DMS153 treated with DMSO at 0.1 percent for 48 hours (cell line): ENCODE results near the gene GBX1.

Experiments used
- DNase-seq: peaks from one replicate; lab custom pipeline; 2025; ENCODE audit not compliant: unreplicated experiment; lab: John Stamatoyannopoulos, UW

Gene GBX1

DNA sequence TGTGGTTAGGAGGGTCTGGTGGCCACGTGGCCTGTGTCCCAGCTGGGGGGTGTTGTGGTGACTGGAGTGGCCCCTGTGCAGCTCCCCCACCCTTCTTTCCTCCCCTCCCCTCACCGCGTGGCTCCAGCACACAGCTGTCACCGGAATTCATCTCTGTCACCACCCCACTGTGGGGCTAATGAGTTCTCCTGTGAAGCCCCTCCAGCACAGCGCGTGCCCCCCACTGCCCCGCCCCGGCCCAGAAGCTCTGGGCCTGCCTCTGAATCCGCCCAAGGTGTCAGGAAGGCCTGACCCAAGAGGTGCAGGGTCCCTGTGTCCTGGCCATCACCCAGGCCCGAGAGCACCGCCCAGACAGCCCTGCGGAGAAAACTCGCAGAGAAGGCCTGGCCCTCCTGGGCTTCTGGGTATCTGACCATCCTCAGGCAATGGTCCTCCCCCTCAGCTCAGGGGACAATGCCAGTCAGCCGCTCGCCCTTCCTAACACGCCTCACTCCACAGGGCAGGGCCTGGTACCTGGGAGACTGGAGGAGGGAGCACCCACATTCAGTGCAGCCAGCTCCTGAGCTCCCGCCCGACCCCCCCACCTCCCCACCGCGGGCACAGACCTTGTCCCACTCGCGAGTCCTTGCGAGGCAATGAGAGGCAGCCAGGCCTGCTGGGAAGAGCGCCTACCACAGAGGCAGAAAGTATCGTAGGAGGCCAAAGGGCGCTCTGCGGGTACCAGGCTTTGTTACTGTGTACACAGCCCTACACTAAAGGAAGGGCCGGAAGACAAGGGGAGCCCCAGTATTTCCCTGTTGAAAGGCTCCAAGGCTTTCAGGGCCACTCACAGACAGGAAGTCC is 38.2 kb downstream of the GBX1 start:
- no peak for DNase-seq

DNA sequence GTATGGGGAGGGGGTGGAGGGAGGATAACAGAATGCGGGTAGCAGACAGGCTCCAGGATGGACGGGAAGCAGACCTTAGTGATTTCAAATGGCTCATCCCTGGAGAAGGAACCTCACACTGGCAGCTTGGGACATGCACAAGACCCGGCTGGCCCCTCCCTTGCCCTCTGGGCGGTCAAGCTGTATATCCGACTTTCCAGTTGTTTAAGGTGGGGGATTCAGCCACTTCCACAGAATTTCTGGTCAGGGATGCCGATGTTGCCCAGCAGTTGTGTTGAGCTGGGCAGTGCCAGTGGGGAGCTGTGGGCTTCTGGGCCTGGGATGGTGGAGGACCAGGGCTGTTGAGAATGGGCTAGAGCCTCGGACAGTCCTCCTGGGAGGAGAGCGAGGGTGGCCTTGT is 38.8 kb downstream of the GBX1 start:
- DNase-seq, result no peak

DNA sequence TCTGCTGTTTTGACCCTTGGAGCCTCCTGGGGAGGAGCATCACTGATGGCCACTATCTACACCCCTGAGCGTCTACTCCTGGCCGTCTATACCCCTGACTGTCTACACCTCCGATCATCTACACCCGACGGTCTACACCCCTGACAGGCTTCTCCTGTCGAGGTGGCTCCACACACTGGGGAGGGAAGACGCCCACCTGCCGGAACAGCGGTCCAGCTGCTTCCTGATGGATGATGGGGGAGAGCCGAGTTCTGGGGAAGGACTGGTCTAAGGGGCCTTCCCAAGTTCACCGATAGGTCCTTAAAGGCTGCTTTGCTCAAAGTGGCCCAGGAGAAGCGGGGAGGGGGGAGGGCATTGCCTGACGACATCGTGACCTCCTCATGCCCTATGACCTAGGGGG is 39.4 kb downstream of the GBX1 start:
- DNase-seq, result no peak

DNA sequence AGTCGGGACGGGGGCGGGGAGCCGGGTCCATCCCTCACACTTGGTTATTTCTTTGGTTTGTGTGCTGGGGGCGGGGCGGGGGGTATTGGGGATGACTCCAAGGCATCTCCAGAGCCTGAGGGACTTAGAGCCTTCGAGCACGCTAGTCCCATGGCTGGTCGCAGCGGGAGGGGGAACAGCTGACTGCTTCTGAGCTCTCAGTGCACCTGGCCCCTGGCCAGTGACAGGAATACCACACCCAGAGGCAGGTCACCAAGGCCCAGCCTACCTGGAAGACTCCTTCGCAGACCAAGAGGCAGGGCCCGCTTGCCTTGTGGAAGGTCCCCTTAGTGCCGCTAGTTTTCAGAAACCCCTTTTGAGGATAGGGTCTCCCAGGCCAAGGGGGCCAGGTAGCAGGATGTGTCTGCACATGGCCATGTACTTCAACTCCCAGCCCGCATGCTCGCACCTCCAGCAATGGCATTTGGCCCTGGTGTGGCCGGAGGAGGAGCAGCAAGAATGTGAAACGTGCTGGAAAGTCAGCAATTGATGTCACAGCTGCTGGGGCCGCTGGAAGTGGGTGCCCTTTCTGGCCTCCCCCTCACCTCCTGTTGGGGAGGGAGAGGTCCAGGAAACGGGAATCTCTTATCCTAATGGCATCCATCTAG is 40.9 kb downstream of the GBX1 start:
- no peak for DNase-seq

DNA sequence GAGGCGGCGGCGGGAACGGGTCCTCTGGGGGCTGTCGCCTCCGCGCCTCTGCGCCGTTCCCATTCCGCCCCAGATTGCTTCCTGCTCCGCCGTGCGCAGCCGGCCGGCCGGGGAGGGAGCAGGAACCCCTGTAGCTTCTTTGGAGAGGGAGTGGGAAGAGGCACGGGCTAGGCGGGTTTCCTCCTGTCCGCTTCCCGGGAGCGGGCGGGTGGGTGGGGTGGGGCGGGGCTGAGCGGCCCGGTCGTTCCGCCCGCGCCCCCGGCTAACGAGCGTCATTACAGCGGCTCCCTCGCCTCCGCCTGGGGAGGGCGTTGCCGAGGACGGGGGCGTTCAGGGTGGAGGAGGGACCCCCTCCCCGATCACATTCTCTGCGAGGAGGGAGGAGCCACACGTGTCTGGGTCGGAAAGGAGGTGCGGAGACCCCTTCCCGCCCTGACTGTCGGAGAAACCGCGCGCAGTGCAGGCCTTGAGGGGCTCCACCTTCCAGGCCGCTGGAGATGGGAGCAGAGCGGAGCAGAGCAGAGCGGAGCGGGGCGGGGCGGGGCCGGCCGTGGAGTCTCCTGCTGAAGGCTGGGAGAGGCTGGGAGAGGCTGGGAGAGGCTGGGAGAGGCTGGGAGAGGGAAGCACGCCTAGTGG is 41.5 kb downstream of the GBX1 start:
- no peak for DNase-seq

DNA sequence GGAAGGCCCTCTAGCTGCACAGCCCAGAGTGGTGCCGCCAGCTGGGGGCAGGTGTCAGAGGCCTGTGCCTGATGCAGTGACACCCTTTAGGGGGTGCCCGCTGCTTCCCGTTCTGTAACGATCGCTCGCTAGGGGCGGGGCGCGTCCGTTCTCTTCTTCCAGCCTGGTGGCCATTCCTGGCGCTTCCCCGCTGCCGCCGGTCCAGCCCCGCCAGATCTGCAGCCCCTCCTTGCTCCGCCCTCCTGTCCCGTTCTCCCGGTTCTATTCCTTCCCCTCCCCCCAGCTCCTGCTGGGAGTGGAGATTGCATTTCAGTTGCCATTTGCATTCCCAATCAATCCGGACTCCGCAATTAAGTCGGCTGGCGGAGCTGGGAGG is 42.0 kb downstream of the GBX1 start:
- no peak for DNase-seq

DNA sequence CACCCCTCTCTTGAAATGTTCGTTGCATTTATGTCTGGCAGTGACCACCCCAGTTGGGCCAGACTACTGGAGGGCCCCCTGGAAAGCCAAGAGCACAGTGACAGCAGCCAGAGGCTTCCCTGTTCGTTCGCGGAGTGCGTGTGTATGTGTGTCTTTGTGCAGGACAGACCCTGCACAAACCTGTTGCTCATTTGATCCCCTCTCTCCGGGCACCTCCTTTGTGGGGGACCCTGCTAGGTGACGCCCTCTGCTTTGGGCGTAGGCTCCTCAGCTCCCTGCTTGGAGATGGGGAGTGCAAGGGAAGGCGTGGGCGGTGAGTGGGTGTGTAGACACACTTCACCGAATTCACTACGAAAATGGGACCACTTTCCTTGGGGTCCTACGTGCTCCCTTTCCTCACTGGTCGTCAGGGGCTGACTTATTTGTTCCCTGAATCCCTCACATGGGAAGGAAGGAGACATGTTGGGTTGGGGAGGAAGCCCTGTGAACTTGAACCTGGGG is 42.5 kb downstream of the GBX1 start:
- DNase-seq, result no peak

DNA sequence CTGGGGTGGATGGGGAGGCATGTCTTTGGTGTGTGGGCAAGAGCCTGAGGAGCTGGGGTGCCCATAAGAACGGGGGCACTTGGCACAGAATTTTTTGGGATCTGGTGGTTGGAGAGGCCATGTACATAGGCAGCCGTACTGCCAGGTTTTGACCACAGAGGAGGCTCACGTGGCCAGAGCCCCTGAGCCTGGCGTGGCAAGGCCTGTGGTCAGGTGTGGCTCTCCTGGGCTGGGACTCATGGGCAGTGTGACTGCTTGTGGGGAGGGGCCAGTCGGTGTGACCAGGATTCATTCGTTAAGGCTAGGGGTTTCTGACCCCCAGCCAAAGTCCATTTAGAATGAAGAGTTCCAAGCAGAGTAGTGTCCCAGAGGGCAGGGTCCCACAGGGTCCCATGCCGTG is 43.0 kb downstream of the GBX1 start:
- no peak for DNase-seq

DNA sequence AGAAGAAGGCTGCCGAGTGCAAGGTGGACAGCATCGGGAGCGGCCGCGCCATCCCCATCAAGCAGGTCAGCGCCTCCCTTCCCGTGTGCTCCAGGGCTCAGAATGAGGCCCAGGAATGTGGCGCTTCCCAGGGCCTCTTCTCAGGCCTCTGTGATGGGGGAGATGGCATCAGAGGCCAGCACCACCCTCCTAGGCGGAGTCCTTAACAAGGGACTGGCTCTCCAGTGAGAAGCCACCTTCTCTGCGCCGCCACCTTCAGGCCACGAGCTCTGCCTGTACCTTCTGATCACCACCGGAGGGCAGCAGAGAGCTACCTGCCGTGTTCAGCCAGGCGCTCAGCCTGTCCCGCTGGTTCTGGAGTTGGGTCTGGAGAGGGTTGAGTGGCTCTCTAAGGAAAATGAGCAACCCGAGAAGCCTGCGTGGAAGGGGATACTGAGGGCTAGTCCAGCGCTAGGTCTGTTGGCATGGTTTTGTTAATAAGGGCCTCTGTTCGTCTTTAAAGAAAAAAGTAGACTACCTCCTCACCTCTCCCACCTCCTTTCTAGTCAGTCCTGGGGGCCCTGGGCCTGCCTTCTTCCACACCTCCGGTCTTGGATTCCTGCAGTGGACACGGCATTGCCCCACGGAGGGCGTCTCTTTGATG is 43.6 kb downstream of the GBX1 start:
- peak; percentile 59 for DNase-seq

DNA sequence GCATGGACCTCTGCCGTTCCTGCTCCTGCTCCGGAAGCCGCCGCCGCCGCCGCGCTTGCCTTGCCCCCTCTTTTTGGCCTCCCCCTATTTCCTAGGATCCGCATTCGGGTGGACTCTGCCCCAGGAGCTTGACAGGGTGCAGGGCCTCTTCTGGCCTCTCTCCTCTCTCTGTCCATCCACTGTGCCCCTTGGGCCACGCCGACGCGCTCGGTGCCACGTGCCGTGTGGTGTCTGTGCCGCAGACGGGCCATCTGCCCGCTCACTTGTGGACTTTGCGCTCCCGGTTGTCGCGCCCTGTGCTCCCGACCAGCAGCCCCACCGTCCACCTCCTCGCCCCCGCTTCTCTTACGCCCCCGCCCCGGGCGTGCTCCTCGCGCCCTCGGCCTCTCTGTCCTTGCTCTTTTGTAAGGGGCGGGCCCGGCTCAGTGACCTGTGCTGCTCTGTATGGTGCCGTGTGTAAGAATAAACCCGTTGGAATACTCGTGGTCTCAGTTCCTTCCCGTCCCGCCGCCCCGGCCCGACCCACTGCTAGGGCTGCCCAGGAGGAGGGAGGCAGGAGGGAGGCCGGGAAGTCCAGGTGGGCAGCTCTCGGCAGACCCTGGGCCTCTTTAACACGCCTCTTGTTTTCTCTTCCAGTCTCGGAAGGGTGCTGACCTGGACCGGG is 44.2 kb downstream of the GBX1 start:
- DNase-seq, result no peak

DNA sequence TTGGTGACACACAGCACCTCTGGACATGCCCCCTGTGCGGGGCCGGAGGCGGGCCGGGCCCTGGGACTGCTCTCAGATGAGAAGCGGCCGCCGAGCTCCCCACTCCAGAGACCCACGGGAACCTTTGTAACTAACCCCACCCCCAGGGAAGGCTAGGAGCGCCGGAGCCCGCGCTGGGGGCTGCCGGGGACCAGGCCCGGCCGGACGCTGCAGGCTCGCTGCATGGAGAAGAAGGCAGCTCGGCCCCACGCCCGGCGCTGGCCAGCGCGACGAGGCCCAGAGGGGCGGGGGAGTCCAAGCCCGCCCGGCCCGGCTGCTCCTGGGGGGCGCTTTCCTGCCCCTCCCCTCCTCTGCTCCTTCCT is 44.7 kb downstream of the GBX1 start:
- no peak for DNase-seq

DNA sequence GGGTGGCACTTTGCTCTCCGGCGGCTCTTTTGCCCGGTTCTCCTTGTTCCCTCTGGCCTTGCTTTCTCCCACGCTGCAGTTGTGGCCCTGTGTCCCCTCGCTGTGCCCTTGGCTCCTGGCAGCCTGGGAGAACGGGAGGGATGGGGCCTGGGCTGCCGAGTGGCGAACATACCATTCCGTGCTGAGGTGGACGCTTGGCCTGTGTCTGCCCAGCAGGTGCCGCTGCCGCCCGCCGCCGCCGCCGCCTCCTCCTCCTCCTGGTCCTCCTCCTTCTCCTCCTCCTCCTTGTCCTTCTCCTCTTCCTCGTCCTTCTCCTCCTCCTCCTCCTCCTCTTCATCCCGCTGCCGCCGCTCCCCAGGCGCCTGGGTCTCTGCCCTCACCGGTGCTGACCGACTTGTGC is 45.2 kb downstream of the GBX1 start:
- no peak for DNase-seq

DNA sequence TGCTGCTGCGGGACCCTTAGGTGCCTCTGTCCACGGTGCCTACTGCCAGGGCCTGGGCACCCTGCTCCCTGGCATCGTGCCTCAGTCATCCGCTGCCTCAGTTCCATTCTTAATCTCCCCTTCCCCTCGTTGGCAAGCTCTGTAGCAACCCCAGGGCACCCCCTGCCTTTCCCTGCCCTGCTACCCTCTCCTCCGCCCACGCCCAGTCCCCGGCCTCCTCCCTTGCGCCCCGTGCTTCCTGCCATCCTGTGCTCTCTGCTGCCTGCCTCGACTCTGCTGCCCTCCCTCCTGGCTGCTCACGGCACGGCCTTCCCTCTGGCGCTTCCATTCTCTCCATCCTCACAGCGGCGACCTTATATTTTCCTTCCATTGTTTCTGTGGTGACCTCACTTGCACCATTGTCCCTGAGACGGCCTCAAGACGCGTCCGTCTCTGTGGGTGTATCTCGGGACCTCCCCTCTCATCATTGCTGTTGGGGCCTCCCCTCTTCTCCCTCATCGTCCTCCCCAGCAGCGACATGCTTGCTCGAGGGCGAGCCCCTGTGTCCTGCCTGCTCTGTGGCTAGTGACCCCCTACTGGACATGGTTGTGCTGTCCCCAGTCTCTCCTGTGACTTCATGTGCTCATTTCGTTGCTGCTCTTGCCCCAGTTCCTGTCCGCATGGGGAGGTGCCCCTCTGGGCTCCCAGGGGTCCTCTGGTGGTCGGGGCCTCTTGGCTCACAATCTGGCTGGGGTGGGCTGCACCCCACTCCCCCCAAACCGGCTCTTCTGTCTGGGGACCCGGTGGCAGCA is 45.9 kb downstream of the GBX1 start:
- DNase-seq, result no peak

DNA sequence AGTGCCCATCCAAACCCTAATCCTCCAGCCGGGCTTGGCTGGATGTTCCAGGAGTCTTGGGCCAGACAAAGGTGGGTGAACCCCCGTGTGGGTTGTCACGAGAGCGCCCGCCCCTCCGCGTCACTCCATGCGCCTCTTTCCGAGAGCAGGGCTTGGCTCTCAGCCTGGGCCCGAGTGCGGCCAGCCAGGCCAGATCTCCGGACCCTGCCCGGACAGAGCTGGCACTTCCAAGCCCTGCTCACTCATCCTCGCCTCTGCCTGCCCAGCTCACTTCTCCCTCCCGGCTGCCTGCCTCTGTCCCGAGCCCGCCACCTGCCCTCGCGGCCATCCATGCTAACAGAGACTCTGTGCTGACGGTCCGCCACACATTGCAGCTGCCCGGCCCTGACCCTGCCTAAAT is 46.6 kb downstream of the GBX1 start:
- DNase-seq, result no peak

DNA sequence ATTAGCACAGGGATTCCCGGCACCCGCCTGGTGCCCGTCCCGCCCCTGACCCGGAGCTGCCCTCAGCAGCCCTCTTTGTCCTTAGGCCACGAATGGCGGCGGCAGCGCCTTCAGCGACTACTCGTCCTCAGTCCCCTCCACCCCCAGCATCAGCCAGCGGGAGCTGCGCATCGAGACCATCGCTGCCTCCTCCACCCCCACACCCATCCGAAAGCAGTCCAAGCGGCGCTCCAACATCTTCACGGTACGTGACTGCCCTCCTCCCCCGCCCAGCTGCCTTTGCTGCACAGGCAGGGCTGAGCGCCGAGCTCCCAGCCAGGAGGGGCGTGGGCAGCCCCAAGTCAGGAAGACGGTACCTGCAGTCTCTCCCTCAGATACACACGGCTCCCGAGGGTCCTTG is 47.6 kb downstream of the GBX1 start:
- no peak for DNase-seq

DNA sequence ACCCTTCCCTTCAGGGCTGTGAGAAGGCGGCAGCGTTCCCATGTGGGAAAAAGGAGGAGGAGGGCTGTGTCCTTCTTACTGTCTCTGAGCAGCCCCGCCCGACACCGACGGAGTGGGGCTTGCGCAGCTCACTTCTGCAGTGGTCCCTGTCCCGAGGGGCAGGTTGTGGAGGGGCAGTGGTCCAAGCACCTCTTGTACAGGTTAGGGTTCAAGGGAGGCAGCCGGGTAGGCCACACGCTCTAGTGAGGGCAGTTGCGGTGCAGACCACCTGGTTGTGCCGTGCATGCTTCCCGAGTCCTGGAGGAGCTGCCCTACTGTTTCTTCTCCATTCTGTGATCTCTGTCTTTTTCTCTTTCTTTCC is 48.5 kb downstream of the GBX1 start:
- DNase-seq, result no peak

DNA sequence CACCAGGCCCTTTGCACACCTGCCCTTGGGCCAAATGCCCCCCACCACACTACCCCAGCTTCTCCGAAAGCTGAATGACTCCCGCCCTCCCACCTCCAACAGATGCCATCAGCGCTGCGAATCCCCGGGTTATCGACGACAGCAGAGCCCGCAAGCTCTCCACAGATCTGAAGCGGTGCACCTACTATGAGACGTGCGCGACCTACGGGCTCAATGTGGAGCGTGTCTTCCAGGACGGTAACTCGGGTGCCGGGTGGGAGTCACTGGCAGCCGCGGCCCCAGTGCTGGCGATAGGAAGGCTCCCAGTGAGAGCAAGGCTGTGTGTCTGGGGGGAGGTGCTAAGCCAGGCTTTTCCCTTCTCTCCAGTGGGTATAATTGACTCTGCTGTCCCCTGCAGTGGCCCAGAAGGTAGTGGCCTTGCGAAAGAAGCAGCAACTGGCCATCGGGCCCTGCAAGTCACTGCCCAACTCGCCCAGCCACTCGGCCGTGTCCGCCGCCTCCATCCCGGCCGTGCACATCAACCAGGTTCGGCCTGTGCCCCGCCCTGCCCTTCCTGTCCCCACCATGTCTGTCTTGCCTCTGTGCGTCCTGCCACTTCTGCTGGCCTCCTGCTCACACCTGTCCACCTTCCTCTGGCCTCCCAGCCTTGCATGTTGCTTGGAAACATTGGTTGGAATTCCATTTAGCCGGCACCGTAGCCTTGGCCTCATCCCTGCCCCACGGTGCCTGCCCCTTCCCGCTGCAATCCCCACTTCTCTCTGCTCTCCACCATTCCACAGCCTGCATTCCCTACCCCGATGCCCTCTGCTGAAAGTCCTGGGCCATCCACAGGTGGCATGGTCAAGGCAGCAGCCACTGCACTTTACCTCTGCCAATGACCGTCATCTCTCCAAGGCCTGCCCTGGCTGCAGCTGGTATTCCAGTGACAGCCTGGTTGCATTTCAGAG is 49.1 kb downstream of the GBX1 start:
- no peak for DNase-seq

DNA sequence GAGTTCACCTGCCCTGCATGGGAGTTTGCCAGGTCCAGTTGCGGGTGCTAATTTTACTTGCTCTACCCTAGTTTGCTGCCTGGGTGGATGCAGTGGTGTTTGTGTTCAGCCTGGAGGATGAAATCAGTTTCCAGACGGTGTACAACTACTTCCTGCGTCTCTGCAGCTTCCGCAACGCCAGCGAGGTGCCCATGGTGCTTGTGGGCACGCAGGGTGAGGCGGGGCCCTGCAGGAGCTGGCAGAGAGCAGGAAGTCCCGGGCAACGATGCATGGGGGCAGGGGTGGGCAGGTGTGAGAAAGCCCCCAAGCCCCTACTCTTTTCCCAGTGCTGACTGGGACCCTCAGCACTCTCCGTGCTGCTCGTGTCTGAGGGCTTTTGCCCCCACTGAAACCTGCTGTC is 49.9 kb downstream of the GBX1 start:
- no peak for DNase-seq
